Keratinocyte (primary cell): ENCODE data around the gene SEZ6L2. TPM values are rescaled to one million over a fixed set of nuclear protein-coding genes. Genes with fewer than 3 reads are reported as not detected.

Experiments used
- DNase-seq: peaks from one replicate; pipeline ENCODE4 v3.0.0-alpha.2; 2011; ENCODE audit warnings: low read depth, missing footprints, low spot score
- FAIRE-seq: peaks from 2 replicates; lab custom pipeline; 2011; peaks lifted over from hg19 to GRCh38; lab: Jason Lieb, UNC
- H2AFZ ChIP-seq: 2 replicates; pipeline ENCODE4 v1.6.0; 2012; ENCODE audit warnings: low read length, control low read depth, inconsistent platforms; ENCODE audit not compliant: control insufficient read depth
- H3K27ac ChIP-seq: 2 replicates; pipeline ENCODE4 v1.5.1; 2011; ENCODE audit warnings: low read length; ENCODE audit not compliant: control insufficient read depth, insufficient read depth
- H3K27me3 ChIP-seq: 3 replicates; pipeline ENCODE4 v1.6.0; 2011; ENCODE audit warnings: low read length; ENCODE audit not compliant: control insufficient read depth, insufficient read depth; ENCODE audit errors: extremely low read depth
- H3K36me3 ChIP-seq, 2 experiments: 2 replicates in 1 of 2; 3 replicates in 1 of 2; pipeline ENCODE4 v1.5.1; 2011; ENCODE audit warnings: low read length in 2 of 2, mild to moderate bottlenecking in 1 of 2; ENCODE audit not compliant: control insufficient read depth in 2 of 2, insufficient read depth in 2 of 2; ENCODE audit errors: extremely low read depth in 1 of 2
- H3K4me1 ChIP-seq: 3 replicates; pipeline ENCODE4 v1.5.1; 2011; ENCODE audit warnings: low read length; ENCODE audit not compliant: control insufficient read depth, insufficient read depth; ENCODE audit errors: extremely low read depth
- H3K4me2 ChIP-seq: 3 replicates; pipeline ENCODE4 v1.6.0; 2011; ENCODE audit warnings: low read depth, low read length; ENCODE audit not compliant: control insufficient read depth, insufficient read depth; ENCODE audit errors: extremely low read depth
- H3K4me3 ChIP-seq, 3 experiments: fragments of 200-600 bp in 1 of 3; sonication (generic) in 1 of 3; 2 replicates in 2 of 3; 3 replicates in 1 of 3; pipeline ENCODE4 v1.5.1; 2011 to 2016; ENCODE audit warnings: low read length in 3 of 3, mild to moderate bottlenecking in 3 of 3, control low read depth in 2 of 3, inconsistent platforms in 1 of 3, low read depth in 1 of 3, mixed read lengths in 1 of 3, mixed run types in 1 of 3, moderate library complexity in 1 of 3; ENCODE audit not compliant: control insufficient read depth in 2 of 3, insufficient read depth in 2 of 3; ENCODE audit errors: extremely low read depth in 1 of 3
- H3K79me2 ChIP-seq: 2 replicates; pipeline ENCODE4 v1.6.0; 2012; ENCODE audit warnings: low read length; ENCODE audit not compliant: control insufficient read depth, insufficient read depth
- H3K9ac ChIP-seq: 3 replicates; pipeline ENCODE4 v1.6.0; 2011; ENCODE audit warnings: low read length; ENCODE audit not compliant: control insufficient read depth, insufficient read depth; ENCODE audit errors: extremely low read depth
- H3K9me1 ChIP-seq: 3 replicates; pipeline ENCODE4 v1.6.0; 2011; ENCODE audit warnings: low read length; ENCODE audit not compliant: control insufficient read depth, insufficient read depth; ENCODE audit errors: extremely low read depth
- H3K9me3 ChIP-seq: 2 replicates; pipeline ENCODE4 v1.5.1; 2012; ENCODE audit warnings: low read depth, low read length; ENCODE audit not compliant: control insufficient read depth
- H4K20me1 ChIP-seq: 3 replicates; pipeline ENCODE4 v1.6.0; 2011; ENCODE audit warnings: low read length; ENCODE audit not compliant: control insufficient read depth, insufficient read depth; ENCODE audit errors: extremely low read depth
- CTCF ChIP-seq, 3 experiments: IDR thresholded peaks in 1 of 3; conservative IDR thresholded peaks in 1 of 3; optimal IDR thresholded peaks in 1 of 3; 2 replicates in 2 of 3; 3 replicates in 1 of 3; pipeline versions ENCODE3 to v1.5.1; 2011; ENCODE audit warnings: low read length in 3 of 3, mild to moderate bottlenecking in 3 of 3, moderate library complexity in 2 of 3, control low read depth in 1 of 3, inconsistent platforms in 1 of 3; ENCODE audit not compliant: insufficient read depth in 2 of 3; ENCODE audit errors: extremely low read depth in 1 of 3
- EZH2 ChIP-seq: IDR thresholded peaks from one replicate; pipeline ENCODE4 v1.6.1; 2012; ENCODE audit warnings: inconsistent platforms, mild to moderate bottlenecking, low read length, moderate library complexity
- dilution Hi-C: fragments of 300-500 bp; cut with MboI; formaldehyde crosslinking; loops from one replicate; pipeline ENCODE4 v1.7.0; 2020; ENCODE audit warnings: low sequenced_read_pairs; ENCODE audit not compliant: extremely low pct_ligation_motif_present
- polyA plus RNA-seq, 5 experiments: library from polyadenylated mRNA; depleted of rRNA in 3 of 5; stranded (reverse) in 3 of 5; stranded (forward) in 1 of 5; unstranded in 1 of 5; fragments of >200 nt; gene quantifications; 1 replicate in 1 of 5; 2 replicates in 3 of 5; 3 replicates in 1 of 5; pipeline versions ENCODE4 v1.2.1 to v1.2.3, GENCODE V29; 2011 to 2012; ENCODE audit warnings: missing spikeins in 2 of 5, low read depth in 1 of 5, low replicate concordance in 1 of 5

SEZ6L2 gene
- polyA plus RNA-seq, 1 donor (not counting 4 experiments of a cell fraction or from before 2014, with no cell fraction given) = 0.68 TPM

- FAIRE-seq (no peak), DNase-seq (no peak)
- no peak overlapping the region for H3K9ac ChIP-seq
- no peak for TF ChIP-seq CTCF (optimal IDR thresholded peaks at IDR 0.05 in 1 of 3, IDR thresholded peaks at IDR 0.05 in 1 of 3, conservative IDR thresholded peaks at IDR 0.05 in 1 of 3; ENCODE audit: extremely low read depth in 1 of 3, insufficient read depth in 2 of 3, low read length in 3 of 3)
- TF ChIP-seq EZH2 = no peak
- no peaks in the 10 kb centered on the region for H3K9me1 ChIP-seq
- H3K9me3 ChIP-seq = no peaks in the 10 kb centered on the region
- H4K20me1 ChIP-seq = no peaks in the 10 kb centered on the region
- H3K36me3 ChIP-seq = no peaks in the 10 kb centered on the region
- peaks cover 10% of the 10 kb centered on the region for H3K4me1 ChIP-seq
- H3K79me2 ChIP-seq = no peaks in the 10 kb centered on the region
- H3K4me2 ChIP-seq = no peak overlapping the region
- H3K27ac ChIP-seq = no peak overlapping the region
- H3K4me3 ChIP-seq = no peak overlapping the region
- dilution Hi-C loops = no loop called here
- peaks cover 18% of the 10 kb centered on the region for H3K27me3 ChIP-seq
- no peak overlapping the region for H2AFZ ChIP-seq
Observed at GRCh38 chr16:29897333-29897732, 2.0 kb downstream of the SEZ6L2 start.

- dilution Hi-C loops = no loop called here
- no peak for FAIRE-seq
- Histone ChIP-seq H3K9ac (no peak overlapping the region), H3K9me1 (no peaks in the 10 kb centered on the region), H3K36me3 (no peaks in the 10 kb centered on the region), H3K4me3 (no peak overlapping the region), H3K4me2 (no peak overlapping the region), H3K27me3 (peaks cover 18% of the 10 kb centered on the region), H3K9me3 (no peaks in the 10 kb centered on the region), H2AFZ (no peak overlapping the region), H3K4me1 (peaks cover 10% of the 10 kb centered on the region), H3K79me2 (no peaks in the 10 kb centered on the region), H3K27ac (no peak overlapping the region), H4K20me1 (no peaks in the 10 kb centered on the region)
- no peak for TF ChIP-seq CTCF (optimal IDR thresholded peaks at IDR 0.05 in 1 of 3, IDR thresholded peaks at IDR 0.05 in 1 of 3, conservative IDR thresholded peaks at IDR 0.05 in 1 of 3; ENCODE audit: extremely low read depth in 1 of 3, insufficient read depth in 2 of 3, low read length in 3 of 3)
- no peak for TF ChIP-seq EZH2
- DNase-seq = no peak
Observed at GRCh38 chr16:29896841-29897240, 2.5 kb downstream of the SEZ6L2 start.
